ENCODE results near the gene SLC12A2.

SLC12A2 gene

GRCh38 chr5:128212191-128212806 lies 128.7 kb downstream of the SLC12A2 start:
- TF ChIP-seq, protein P1, sequence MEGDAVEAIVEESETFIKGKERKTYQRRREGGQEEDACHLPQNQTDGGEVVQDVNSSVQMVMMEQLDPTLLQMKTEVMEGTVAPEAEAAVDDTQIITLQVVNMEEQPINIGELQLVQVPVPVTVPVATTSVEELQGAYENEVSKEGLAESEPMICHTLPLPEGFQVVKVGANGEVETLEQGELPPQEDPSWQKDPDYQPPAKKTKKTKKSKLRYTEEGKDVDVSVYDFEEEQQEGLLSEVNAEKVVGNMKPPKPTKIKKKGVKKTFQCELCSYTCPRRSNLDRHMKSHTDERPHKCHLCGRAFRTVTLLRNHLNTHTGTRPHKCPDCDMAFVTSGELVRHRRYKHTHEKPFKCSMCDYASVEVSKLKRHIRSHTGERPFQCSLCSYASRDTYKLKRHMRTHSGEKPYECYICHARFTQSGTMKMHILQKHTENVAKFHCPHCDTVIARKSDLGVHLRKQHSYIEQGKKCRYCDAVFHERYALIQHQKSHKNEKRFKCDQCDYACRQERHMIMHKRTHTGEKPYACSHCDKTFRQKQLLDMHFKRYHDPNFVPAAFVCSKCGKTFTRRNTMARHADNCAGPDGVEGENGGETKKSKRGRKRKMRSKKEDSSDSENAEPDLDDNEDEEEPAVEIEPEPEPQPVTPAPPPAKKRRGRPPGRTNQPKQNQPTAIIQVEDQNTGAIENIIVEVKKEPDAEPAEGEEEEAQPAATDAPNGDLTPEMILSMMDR (IDR thresholded peaks at IDR 0.05; ENCODE audit: low read length, missing control alignments) = no peak
- DNase-seq (ENCODE audit: low read depth) = no peak
- no peak overlapping the region for H3K4me3 ChIP-seq (replicated peaks; ENCODE audit: low read depth, low read length)

DNA sequence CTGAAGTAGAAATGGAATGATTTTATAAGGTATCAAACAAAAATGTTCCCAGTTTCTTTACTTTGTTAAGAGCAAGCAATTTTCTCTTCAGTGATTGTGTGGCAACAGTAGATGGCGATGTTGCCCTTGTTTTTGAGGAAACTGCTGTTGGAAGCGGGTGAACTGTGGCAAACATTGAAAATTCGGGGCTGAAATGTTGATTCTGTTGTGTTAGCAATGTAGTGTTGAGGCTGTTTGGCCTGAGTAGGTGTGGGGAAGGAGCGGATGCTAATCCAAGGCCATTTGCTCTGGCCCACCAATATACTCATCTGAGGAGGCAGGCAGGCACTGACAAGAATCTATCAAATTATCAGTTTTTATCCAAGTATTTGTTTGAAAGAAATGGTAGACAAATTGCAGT lies 129.8 kb downstream of the SLC12A2 start:
- H3K4me3 ChIP-seq (replicated peaks; ENCODE audit: low read depth, low read length) = no peak overlapping the region
- TF ChIP-seq, protein P1 (IDR thresholded peaks at IDR 0.05; ENCODE audit: low read length, missing control alignments) = peak; percentile 82
- peak; percentile 89 for DNase-seq (ENCODE audit: low read depth)

DNA sequence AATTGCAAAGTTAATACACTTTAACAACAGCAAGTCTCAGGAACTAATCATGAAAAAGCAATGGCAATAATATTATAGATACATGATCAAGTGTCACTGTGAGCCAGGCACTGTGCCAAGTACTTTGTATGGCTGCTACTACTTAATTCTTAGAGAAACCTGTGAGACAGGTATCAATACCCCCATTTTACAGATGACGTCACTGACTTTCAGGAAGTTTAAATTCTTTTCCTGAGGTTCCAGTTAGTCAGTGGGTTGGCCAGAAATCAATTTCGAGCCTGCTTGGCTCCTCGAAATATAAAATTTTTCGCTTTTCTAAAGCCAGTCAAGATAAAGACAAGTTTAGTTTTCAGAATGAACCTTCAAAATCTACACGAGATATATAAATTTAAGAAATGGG lies 130.3 kb downstream of the SLC12A2 start:
- no peak overlapping the region for H3K4me3 ChIP-seq (replicated peaks; ENCODE audit: low read depth, low read length)
- TF ChIP-seq, protein P1 (IDR thresholded peaks at IDR 0.05; ENCODE audit: low read length, missing control alignments) = no peak
- no peak for DNase-seq (ENCODE audit: low read depth)

GRCh38 chr5:128216285-128216684 lies 132.7 kb downstream of the SLC12A2 start:
- H3K4me3 ChIP-seq (replicated peaks; ENCODE audit: low read depth, low read length) = no peak overlapping the region
- TF ChIP-seq, protein P1 (IDR thresholded peaks at IDR 0.05; ENCODE audit: low read length, missing control alignments) = no peak
- DNase-seq (ENCODE audit: low read depth) = no peak

DNA sequence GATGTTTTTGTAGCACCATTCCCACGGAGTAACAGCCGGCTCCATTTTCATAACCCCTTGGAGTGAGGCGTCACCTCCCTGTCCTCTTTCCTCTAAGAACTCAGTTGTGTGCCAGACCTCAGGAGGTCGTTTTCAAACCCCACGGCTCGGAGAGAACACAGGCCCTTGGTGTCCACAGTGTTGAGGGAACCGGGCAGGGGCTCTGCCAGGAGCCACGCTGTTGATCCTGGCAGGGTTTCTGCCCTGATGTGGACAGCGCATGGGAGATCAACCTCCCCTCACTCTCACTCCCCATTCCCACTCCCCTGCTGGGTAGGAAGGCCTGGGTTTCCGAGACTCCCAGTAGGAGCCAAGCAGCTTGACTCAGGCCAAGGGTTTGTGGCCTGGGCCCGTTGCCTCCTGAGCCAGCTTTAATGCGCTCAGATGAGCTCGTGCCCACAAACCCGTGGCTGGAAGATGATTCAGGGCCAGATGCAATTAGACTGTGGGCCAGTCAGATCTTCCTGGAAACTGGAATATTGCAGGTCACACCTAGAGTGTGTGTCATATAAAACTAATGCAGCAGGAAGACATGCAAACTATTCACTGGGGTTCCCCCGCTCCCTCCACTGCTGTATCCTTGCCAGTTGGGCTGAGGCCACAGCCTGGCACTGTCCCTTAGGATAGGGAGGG lies 133.4 kb downstream of the SLC12A2 start:
- no peak overlapping the region for H3K4me3 ChIP-seq (replicated peaks; ENCODE audit: low read depth, low read length)
- TF ChIP-seq, protein P1 (IDR thresholded peaks at IDR 0.05; ENCODE audit: low read length, missing control alignments) = no peak
- peak; percentile 24 for DNase-seq (ENCODE audit: low read depth)

GRCh38 chr5:128220841-128221240 lies 137.3 kb downstream of the SLC12A2 start:
- TF ChIP-seq, protein P1 (IDR thresholded peaks at IDR 0.05; ENCODE audit: low read length, missing control alignments) = no peak
- no peak for DNase-seq (ENCODE audit: low read depth)
- no peak overlapping the region for H3K4me3 ChIP-seq (replicated peaks; ENCODE audit: low read depth, low read length)

- TF ChIP-seq, protein P1 (IDR thresholded peaks at IDR 0.05; ENCODE audit: low read length, missing control alignments) = no peak
- peak; percentile 48 for DNase-seq (ENCODE audit: low read depth)
These were observed 140.8 kb downstream of the SLC12A2 start for GRCh38 chr5:128224336-128224735.

More at GRCh38 chr5:128224336-128224735, 140.8 kb downstream of the SLC12A2 start:
- no peak overlapping the region for H3K4me3 ChIP-seq (replicated peaks; ENCODE audit: low read depth, low read length)
